ENCODE results near the gene ATP5PF.
"Not testable (repeated sequence)": the region's sequence is repeated elsewhere in the genome, so short reads cannot be mapped to it uniquely, and the experiment has no call there.

ATP5PF gene

GRCh38 chr21:25695461-25695860 is 39.2 kb downstream of the ATP5PF start:
- H3K9me3 Mint-ChIP-seq; H3K36me3 Mint-ChIP-seq; DNase-seq (ENCODE audit: low spot score in 2 of 2); H3K4me1 Mint-ChIP-seq; H3K4me3 Mint-ChIP-seq; ATAC-seq; H3K27ac Mint-ChIP-seq: not testable (repeated sequence)

- ATAC-seq (no peak), DNase-seq (ENCODE audit: low spot score in 2 of 2) (no peak)
- no peaks in the 10 kb centered on the region for H3K9me3 Mint-ChIP-seq
- no peak overlapping the region for H3K27ac Mint-ChIP-seq
- no peaks in the 10 kb centered on the region for H3K36me3 Mint-ChIP-seq
- H3K4me1 Mint-ChIP-seq: no peaks in the 10 kb centered on the region
- no peak overlapping the region for H3K4me3 Mint-ChIP-seq
Observed at GRCh38 chr21:25691976-25692375, 42.7 kb downstream of the ATP5PF start.

- no peak overlapping the region for H3K27ac Mint-ChIP-seq
- H3K4me1 Mint-ChIP-seq: no peaks in the 10 kb centered on the region
- no peak overlapping the region for H3K4me3 Mint-ChIP-seq
- H3K36me3 Mint-ChIP-seq: no peaks in the 10 kb centered on the region
- ATAC-seq (no peak), DNase-seq (ENCODE audit: low spot score in 2 of 2) (no peak)
- no peaks in the 10 kb centered on the region for H3K9me3 Mint-ChIP-seq
Observed at GRCh38 chr21:25689226-25689625, 45.5 kb downstream of the ATP5PF start.

- DNase-seq (ENCODE audit: low spot score in 2 of 2): no peak
- Mint-ChIP-seq H3K9me3 (no peaks in the 10 kb centered on the region), H3K4me1 (no peaks in the 10 kb centered on the region), H3K27ac (no peak overlapping the region), H3K36me3 (no peaks in the 10 kb centered on the region), H3K4me3 (no peak overlapping the region)
- ATAC-seq: no peak
Observed at GRCh38 chr21:25688275-25689155, 46.2 kb downstream of the ATP5PF start.

- H3K27ac Mint-ChIP-seq: no peak overlapping the region
- H3K4me1 Mint-ChIP-seq: no peaks in the 10 kb centered on the region
Observed at GRCh38 chr21:25687787-25688186, 46.9 kb downstream of the ATP5PF start.

GRCh38 chr21:25682382-25682781 is 52.3 kb downstream of the ATP5PF start:
- H3K9me3 Mint-ChIP-seq: no peaks in the 10 kb centered on the region
- H3K36me3 Mint-ChIP-seq: no peaks in the 10 kb centered on the region
- DNase-seq (ENCODE audit: low spot score in 2 of 2): no peak
- H3K4me1 Mint-ChIP-seq: no peaks in the 10 kb centered on the region
- no peak for ATAC-seq
- H3K4me3 Mint-ChIP-seq: no peak overlapping the region
- no peak overlapping the region for H3K27ac Mint-ChIP-seq

More at GRCh38 chr21:25687787-25688186, 46.9 kb downstream of the ATP5PF start:
- Mint-ChIP-seq H3K36me3 (no peaks in the 10 kb centered on the region), H3K9me3 (no peaks in the 10 kb centered on the region), H3K4me3 (no peak overlapping the region)
- DNase-seq (ENCODE audit: low spot score in 2 of 2) (no peak), ATAC-seq (no peak)

GRCh38 chr21:25676451-25676850 is 58.3 kb downstream of the ATP5PF start:
- ATAC-seq (no peak), DNase-seq (ENCODE audit: low spot score in 2 of 2) (no peak)
- no peaks in the 10 kb centered on the region for H3K4me1 Mint-ChIP-seq
- no peak overlapping the region for H3K27ac Mint-ChIP-seq
- no peak overlapping the region for H3K4me3 Mint-ChIP-seq
- H3K9me3 Mint-ChIP-seq: no peaks in the 10 kb centered on the region
- no peaks in the 10 kb centered on the region for H3K36me3 Mint-ChIP-seq
